Endothelial cell of umbilical vein (primary cell): ENCODE results near the gene TMEM131.

ENCODE experiments used
- CTCF ChIP-seq, 2 donors: IDR thresholded peaks; 1 replicate in 1 of 2; 2 replicates in 1 of 2; pipeline ENCODE4 v1.5.1; 2011; ENCODE audit warnings: low read length in 2 of 2, mild to moderate bottlenecking in 2 of 2, moderate library complexity in 2 of 2, control low read depth in 1 of 2, inconsistent platforms in 1 of 2, low read depth in 1 of 2; ENCODE audit not compliant: insufficient read depth in 1 of 2; ENCODE audit errors: extremely low read depth in 1 of 2
- EZH2 ChIP-seq: IDR thresholded peaks from 2 replicates; pipeline ENCODE4 v1.6.1; 2012; ENCODE audit warnings: borderline replicate concordance, low read depth, mild to moderate bottlenecking, moderate library complexity, low read length, inconsistent platforms; ENCODE audit not compliant: severe bottlenecking
- FOS ChIP-seq: IDR thresholded peaks from 2 replicates; pipeline ENCODE4 v1.6.1; 2011; ENCODE audit warnings: mild to moderate bottlenecking, low read length, moderate library complexity, borderline replicate concordance; ENCODE audit not compliant: insufficient read depth
- GATA2 ChIP-seq: IDR thresholded peaks from 2 replicates; pipeline ENCODE4 v1.7.0; 2011; ENCODE audit warnings: low read depth, mild to moderate bottlenecking, moderate library complexity, mixed read lengths, low read length; ENCODE audit not compliant: insufficient read length, insufficient read depth
- JUN ChIP-seq: IDR thresholded peaks from 2 replicates; pipeline ENCODE4 v1.6.1; 2011; ENCODE audit warnings: borderline replicate concordance, low read depth; ENCODE audit not compliant: insufficient read length, insufficient read depth
- MAX ChIP-seq: IDR thresholded peaks from 2 replicates; pipeline ENCODE4 v1.6.1; 2011; ENCODE audit not compliant: insufficient read depth, insufficient read length
- MYC ChIP-seq: IDR thresholded peaks from one replicate; pipeline ENCODE4 v1.6.1; 2011; ENCODE audit warnings: mild to moderate bottlenecking, low read depth, low read length
- POLR2A ChIP-seq: IDR thresholded peaks from 2 replicates; pipeline ENCODE4 v1.6.1; 2012; ENCODE audit warnings: low read depth, mild to moderate bottlenecking, control low read depth, low read length
- POLR2AphosphoS5 ChIP-seq: IDR thresholded peaks from 2 replicates; pipeline ENCODE4 v1.6.1; 2012; ENCODE audit warnings: low read depth, mild to moderate bottlenecking, control low read depth, low read length, moderate library complexity; ENCODE audit not compliant: insufficient read depth

DNA sequence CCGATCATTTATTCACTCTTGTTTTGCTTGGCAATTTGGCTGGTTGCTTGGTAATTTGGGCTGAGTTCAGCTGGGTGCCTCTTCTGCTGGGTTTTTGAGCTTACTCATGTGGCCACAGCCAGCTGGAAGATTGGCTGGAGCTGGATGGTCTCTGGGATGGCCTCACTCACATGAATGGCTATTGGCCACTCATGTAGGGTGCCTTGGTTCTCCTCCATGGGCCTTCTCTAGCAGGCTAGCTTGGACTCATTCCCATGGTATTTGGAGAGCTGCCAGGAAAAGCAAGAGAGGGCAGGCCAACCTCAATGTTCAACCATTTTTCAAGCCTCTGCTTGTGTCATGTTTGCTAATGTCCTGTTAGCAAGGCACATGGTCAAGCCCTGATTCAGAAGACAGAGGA, 265.5 kb downstream of the TMEM131 start:
- TF ChIP-seq POLR2AphosphoS5 (no peak), CTCF (IDR thresholded peaks at IDR 0.05; ENCODE audit: extremely low read depth in 1 of 2, insufficient read depth in 1 of 2, low read depth in 1 of 2, low read length in 2 of 2) (no peak), POLR2A (no peak), EZH2 (no peak), JUN (no peak), FOS (no peak), MAX (no peak), GATA2 (no peak), MYC (no peak)
